ENCODE results near the gene EVL. TPM values are rescaled to one million over a fixed set of nuclear protein-coding genes. Genes with fewer than 3 reads are reported as not detected.

EVL gene
- total and polyA plus RNA-seq, 12 donors, result 26.0 to 79.4 (median 47.6) TPM

DNA sequence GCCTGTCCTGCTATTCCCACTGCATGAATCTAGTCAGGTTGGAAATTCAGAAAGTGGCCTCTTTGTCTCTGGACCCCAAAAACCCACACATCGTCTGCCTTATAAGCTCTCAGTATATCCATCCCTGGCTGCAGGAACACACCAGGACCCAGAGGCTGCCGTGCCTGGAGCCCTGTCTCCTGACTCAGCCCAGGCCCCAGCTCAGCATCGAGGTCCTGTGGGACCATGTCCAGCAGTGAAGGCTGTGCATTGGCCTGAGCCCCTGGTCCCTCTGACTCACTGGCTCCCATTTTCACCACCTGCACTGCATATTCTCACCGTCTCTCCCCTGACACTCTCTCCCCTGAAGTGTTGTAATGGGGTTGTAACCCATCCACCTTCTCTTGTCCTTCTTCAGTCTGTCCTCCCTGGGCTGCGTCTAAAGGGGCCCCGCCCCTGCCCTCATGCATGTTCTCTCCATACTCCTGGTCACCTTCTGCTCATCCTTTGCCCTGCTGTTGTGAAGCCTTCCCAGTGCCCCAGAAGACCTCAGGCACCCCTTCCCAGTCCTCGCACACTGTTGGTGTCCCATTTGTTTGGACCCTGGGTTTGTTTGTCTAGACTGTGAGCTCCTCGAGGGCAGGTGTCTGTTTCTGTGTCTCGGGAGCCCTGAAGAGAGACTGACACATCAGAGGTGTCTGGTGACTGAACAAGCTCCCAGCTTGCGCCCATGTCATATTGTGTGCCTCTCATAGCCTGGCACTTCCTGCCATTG lies 43.8 kb downstream of the EVL start:
- DNase-seq, result no peak
- peak overlapping the region in 9 of 10 donors; percentile 11 to 84 (median 40) for H3K27ac ChIP-seq

DNA sequence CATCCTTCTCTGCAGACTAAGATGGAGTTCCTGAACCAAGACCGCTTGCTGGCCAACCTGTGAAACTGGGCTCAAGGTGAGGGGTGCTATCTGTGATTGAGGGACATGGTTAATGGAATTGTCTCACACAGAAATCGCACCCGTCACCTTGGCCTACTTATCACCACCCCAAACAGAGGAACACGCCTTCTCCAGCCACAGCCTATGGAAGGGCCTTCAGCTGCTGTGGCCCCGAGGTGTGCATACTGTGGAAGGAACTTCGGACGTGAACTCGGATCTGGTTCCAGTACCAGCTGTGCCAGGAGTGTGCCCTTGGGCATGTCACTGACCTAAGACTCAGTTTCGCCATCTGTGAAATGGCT lies 44.4 kb downstream of the EVL start:
- 97 to 99% methylated on average over 9 of the region's 9 CpGs for WGBS, 2 donors
- Histone ChIP-seq H3K9me3 (no peaks in the 10 kb centered on the region), H3K4me1 (peaks cover 15 to 56% (median 46%) of the 10 kb centered on the region in 9 donors), H3K27ac (no peak overlapping the region), H3K4me3 (no peak overlapping the region), H3K36me3 (peaks cover 0 to 33% (median 0%) of the 10 kb centered on the region in 9 donors), H3K27me3 (no peaks in the 10 kb centered on the region)
- TF ChIP-seq, protein P1, sequence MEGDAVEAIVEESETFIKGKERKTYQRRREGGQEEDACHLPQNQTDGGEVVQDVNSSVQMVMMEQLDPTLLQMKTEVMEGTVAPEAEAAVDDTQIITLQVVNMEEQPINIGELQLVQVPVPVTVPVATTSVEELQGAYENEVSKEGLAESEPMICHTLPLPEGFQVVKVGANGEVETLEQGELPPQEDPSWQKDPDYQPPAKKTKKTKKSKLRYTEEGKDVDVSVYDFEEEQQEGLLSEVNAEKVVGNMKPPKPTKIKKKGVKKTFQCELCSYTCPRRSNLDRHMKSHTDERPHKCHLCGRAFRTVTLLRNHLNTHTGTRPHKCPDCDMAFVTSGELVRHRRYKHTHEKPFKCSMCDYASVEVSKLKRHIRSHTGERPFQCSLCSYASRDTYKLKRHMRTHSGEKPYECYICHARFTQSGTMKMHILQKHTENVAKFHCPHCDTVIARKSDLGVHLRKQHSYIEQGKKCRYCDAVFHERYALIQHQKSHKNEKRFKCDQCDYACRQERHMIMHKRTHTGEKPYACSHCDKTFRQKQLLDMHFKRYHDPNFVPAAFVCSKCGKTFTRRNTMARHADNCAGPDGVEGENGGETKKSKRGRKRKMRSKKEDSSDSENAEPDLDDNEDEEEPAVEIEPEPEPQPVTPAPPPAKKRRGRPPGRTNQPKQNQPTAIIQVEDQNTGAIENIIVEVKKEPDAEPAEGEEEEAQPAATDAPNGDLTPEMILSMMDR (IDR thresholded peaks at IDR 0.05), result no peak
- DNase-seq (no peak), ATAC-seq (no peak)
- intact Hi-C loops (cut with DNase I), result loop anchor here (2.0 to 10.0 kb wide), 7 partner anchors 52 to 127 kb away; no protein-coding TSS in a partner anchor

More for the DNA sequence above, 43.8 kb downstream of the EVL start:
- TF ChIP-seq, protein P1 (IDR thresholded peaks at IDR 0.05), result no peak
- intact Hi-C loops (cut with DNase I), result loop anchor here (1.0 to 10.0 kb wide), 9 partner anchors 52 to 127 kb away; no protein-coding TSS in a partner anchor
- H3K27me3 ChIP-seq, result no peaks in the 10 kb centered on the region
- ATAC-seq, result peak in 5 of 8 donors; percentile 4 to 34 (median 15)
- WGBS, 2 donors, result 77 to 79% methylated on average over 10 of the region's 10 CpGs
- H3K36me3 ChIP-seq, result peaks cover 0 to 28% (median 0%) of the 10 kb centered on the region in 9 donors
- no peak overlapping the region for H3K4me3 ChIP-seq
- no peaks in the 10 kb centered on the region for H3K9me3 ChIP-seq
- peaks cover 18 to 62% (median 51%) of the 10 kb centered on the region in 9 donors for H3K4me1 ChIP-seq

- Histone ChIP-seq H3K27ac (no peak overlapping the region), H3K9me3 (no peaks in the 10 kb centered on the region), H3K36me3 (peaks cover 0 to 36% (median 0%) of the 10 kb centered on the region in 9 donors), H3K4me1 (peaks cover 11 to 44% (median 35%) of the 10 kb centered on the region in 9 donors), H3K4me3 (no peak overlapping the region), H3K27me3 (no peaks in the 10 kb centered on the region)
- intact Hi-C loops (cut with DNase I), result no loop called here
- DNase-seq (no peak), ATAC-seq (no peak)
- TF ChIP-seq, protein P1 (IDR thresholded peaks at IDR 0.05), result no peak
- 81 to 92% methylated on average over 6 of the region's 6 CpGs for WGBS, 2 donors
These were observed 45.6 kb downstream of the EVL start for GRCh38 chr14:100110816-100111215.

- Histone ChIP-seq H3K4me3 (no peak overlapping the region), H3K4me1 (peaks cover 8 to 31% (median 22%) of the 10 kb centered on the region in 9 donors), H3K27me3 (no peaks in the 10 kb centered on the region), H3K9me3 (no peaks in the 10 kb centered on the region), H3K36me3 (peaks cover 0 to 46% (median 0%) of the 10 kb centered on the region in 9 donors), H3K27ac (no peak overlapping the region)
- intact Hi-C loops (cut with DNase I), result no loop called here
- ATAC-seq (no peak), DNase-seq (no peak)
- TF ChIP-seq, protein P1 (IDR thresholded peaks at IDR 0.05), result no peak
- WGBS, 2 donors, result 72 to 77% methylated on average over 11 of the region's 11 CpGs
These were observed 46.9 kb downstream of the EVL start for GRCh38 chr14:100111931-100112704.

Data from heart right ventricle (tissue), 16 donors.